ENCODE measurements around the gene CD8B2.
"Not testable (repeated sequence)": the region's sequence is repeated elsewhere in the genome, so short reads cannot be mapped to it uniquely, and the experiment has no call there.

Gene CD8B2

GRCh38 chr2:106553321-106553720 is 66.2 kb downstream of the CD8B2 start:
- no peak for DNase-seq

DNA sequence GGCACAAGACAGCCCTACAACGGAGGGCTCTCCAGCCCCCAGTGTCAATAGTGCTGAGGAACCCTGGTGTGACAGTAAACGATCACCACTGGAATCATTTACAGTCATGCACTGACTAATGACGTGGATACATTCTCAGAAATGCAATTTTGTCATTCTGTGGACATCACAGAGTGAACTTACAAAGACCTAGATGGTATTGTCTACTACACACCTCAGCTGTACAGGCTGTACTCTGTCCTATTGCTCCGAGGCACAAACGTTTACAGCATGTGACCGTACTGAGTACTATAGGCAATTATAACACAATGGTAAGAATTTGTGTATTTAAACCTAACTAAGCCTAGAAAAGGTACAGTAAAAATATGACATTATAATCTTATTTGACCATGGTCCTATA is 67.2 kb downstream of the CD8B2 start:
- no peak for DNase-seq

- DNase-seq, result no peak
Observed at GRCh38 chr2:106555053-106555452, 67.9 kb downstream of the CD8B2 start.

- not testable (repeated sequence) for DNase-seq
Observed at GRCh38 chr2:106559786-106560185, 72.6 kb downstream of the CD8B2 start.

GRCh38 chr2:106560773-106561172 is 73.6 kb downstream of the CD8B2 start:
- DNase-seq, result no peak

DNA sequence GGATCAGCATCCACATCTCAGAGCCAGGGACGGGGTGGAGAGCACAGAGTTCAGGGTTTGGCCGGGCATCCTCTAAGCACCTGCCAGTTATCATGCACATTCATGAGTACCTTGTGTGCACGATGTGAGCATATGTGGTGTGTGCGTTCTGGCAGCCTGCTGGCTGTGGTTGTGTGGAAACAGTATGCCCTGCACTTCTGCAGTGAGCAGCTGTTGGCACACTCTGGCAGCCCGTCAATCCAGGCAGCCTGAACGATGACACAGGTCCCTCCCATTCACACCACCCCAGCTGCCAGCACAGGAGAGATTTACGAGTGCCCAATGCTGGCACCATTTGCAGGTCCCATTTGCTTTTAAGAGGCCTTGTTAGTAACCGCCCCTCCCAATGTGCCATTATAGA is 74.2 kb downstream of the CD8B2 start:
- no peak for DNase-seq

GRCh38 chr2:106561803-106562202 is 74.6 kb downstream of the CD8B2 start:
- no peak for DNase-seq

- DNase-seq, result no peak
Observed at GRCh38 chr2:106562268-106563186, 75.4 kb downstream of the CD8B2 start.

DNA sequence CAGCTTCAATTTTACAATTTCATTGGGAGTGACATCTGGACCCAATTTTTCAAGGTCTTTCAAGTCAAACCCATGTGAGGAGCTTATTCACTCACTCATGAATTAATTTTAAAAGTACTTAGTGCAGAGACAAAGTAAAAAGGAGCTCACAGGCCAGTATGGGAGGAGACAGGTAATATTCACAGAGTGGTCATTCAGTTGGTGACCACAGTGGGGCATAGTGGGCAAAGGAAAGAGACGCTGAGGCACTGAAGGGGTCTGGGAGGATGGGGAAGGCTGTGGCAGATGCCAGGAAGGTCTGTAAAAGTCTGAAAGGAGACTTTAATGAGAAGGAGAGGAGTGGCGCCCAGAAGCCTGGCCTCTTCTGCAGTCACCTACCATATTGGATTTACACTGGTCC is 76.0 kb downstream of the CD8B2 start:
- no peak for DNase-seq

DNA sequence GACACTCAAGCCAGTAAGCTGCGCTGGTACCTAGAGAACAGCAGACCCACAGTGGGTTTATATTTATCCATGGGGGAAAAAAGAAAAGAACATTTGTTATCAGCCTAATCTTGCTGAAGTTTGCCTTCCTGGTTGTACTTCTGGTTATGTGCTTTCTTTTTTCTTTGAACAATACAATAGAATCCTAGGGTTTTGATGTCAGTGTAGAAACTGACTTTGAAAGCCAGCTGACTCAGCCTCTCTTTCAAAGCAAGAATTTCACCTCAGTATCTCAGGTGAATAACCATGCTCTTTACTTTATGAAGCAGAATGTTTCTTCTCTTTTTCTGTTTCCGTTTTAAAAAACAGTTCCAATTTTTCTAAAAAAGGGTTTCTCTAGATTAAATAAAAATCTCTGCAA is 78.4 kb downstream of the CD8B2 start:
- DNase-seq, result no peak

- DNase-seq, result peak; percentile 42
Observed at GRCh38 chr2:106566050-106566449, 78.9 kb downstream of the CD8B2 start.

GRCh38 chr2:106566484-106566883 is 79.3 kb downstream of the CD8B2 start:
- not testable (repeated sequence) for DNase-seq

GRCh38 chr2:106570316-106570715 is 83.2 kb downstream of the CD8B2 start:
- no peak for DNase-seq
